ENCODE results near the gene CAP2.

- no peak for TF ChIP-seq CTCF (IDR thresholded peaks at IDR 0.05 in 4 of 5, conservative IDR thresholded peaks at IDR 0.05 in 1 of 5)
- TF ChIP-seq POLR2A (IDR thresholded peaks at IDR 0.05): no peak
These were observed 46.0 kb downstream of the CAP2 start for GRCh38 chr6:17439243-17439993.

All from gastrocnemius medialis (tissue), 4 donors.